Skin of body (tissue), 2 donors: ENCODE data around the gene HYAL4. TPM values are rescaled to one million over a fixed set of nuclear protein-coding genes. Genes with fewer than 3 reads are reported as not detected.

Experiments used
- DNase-seq: peaks from one replicate; lab custom pipeline; 2025; lab: John Stamatoyannopoulos, UW
- total RNA-seq: library from RNA; depleted of rRNA; stranded (reverse); fragments of >200 nt; gene quantifications from one replicate; pipeline ENCODE4 v1.2.3, GENCODE V29; 2014

The HYAL4 gene
- total RNA-seq, 1 donor from 2014 or later = not detected

DNA sequence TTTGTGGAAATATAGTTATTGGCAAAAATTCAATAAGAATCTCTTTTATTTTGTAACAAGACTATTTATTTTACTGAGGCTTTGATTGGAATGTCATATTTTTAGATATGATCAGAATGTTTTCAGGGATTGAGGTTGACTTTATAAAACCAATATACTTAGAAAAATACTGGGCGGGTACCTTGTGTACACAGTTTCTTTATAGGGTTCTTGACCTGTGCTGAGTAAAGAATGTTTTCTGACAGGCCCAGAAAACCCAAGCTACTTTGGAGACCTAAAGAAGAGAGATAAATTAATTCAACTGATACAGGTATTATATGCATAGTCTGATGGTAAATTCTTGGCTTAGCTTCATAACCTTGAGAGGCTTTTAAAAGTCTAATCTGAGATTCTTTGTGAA is 56.1 kb downstream of the HYAL4 start:
- DNase-seq = no peak

DNA sequence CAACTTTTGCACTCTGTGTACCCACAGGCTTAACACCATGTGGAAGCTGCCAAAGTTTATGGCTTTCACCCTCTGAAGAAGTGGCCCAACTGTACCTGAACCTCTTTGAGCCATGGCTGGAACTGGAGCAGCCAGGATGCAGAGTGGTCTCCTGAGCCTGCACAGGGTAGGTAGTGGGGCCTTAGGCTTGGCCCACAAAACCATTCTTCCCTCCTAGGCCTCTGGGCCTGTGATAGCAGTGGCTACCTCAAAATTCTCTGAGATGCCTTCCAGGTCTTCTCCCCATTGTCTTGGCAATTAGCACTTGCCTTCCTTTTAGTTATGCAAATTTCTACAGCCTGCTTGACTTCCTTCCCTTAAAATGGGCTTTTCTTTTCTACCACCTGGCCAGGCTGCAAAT is 60.7 kb downstream of the HYAL4 start:
- no peak for DNase-seq

DNA sequence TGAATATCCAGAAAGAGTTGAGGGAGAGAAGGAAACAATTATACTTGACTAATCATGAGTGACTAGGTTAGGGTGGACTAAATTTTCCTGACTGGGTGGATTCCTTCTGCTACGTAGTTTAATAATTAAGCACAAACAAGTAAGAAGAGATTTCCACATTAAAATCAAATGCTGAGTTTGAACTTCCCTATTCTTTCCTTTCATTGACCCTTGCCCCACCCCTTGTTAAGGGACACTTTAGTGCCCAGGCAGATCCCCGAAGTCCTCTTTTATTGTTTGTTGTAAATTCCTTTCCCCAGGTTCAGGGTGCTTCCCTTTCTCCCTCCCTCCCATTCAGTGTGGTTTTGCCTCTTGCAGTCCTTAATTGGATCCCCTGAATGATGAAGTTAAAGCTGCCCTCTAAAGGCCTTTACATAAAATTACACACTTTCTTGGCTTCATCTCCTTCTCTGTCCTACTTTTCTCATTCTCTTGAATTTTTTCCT is 71.3 kb downstream of the HYAL4 start:
- DNase-seq = no peak

DNA sequence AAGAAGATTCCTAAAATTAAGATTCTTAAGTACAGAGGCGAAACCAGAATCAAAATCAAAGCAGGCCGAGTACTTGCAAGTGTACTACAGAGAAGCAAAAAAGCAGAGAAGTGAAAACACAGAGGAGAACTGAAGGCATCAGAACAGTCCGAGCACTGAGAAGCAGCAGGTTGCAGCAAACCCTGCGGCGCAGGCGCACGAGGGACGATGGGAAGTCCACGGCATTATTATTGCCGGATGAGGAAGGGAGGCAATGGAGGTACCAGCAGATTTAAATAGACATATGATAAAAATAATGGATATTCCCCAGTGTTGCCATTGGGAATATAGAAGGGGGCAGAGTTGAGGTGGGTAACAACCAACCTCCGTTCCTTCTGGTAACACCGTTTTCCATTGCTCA is 72.9 kb downstream of the HYAL4 start:
- no peak for DNase-seq

DNA sequence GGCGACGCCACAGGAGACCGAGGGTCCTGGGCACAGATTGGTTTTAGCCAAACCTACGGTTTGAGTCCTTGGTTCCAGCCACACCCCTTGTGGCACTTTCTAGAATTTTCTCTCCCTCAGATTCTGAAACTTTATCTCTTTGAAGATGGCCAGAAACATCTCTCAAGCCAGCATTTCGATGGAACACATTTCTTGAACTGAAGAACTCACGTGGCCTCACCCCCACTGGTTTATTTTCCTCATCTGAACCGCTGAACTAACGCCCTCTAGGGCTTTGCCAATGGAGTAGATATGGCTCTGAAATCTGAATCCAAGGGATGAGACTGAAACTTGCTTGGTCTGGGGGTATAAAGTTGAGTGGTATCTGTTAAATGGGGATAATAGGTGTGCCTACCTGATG is 73.3 kb downstream of the HYAL4 start:
- DNase-seq = no peak

DNA sequence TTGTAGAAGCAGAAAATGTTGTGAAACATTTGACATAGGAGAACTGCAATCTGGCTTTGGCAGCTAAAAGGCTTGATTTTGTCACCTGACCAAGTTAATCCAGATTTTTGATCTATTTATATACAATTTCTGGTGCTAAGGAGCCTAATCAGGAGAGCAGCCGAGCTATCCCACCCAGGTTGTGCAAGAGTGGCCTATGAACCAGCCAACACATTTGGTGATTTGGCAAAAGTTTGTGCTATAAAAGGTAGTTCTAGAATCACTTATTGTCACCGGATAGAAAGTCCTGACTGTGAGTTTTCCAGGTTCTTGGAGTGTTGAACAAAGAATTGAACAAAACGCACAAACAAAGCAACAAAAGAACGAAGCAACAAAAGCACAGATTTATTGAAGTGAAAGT is 78.6 kb downstream of the HYAL4 start:
- DNase-seq = no peak

DNA sequence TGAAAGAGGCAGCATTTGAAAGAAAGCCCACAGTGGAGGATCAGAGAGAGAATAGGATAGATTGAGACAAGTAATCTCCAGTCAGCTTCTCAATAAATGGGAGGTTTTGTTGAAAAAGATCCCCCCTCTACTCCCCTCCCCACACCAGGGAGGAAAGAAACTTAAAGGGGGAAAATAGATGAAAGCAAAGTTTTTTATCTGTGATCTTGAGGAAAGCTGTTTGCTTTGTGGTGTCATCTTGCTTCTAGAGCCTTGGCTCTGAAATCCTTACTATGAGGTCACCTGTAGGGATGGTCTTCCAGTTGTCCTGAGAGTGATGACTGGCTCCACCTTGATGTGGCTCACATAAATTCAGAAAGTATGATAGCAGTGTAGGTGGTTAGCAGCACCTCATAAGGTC is 80.0 kb downstream of the HYAL4 start, which contains the start of gene SPAM1:
Gene SPAM1 (plus strand): TSS at position 301 of the 400 bp plus-strand sequence. CDS start 28,330 bp downstream, outside the sequence.
- no peak for DNase-seq

Other genes starting within 250 kb of the HYAL4 start
- gene ASB15, start 243.3 kb upstream of the HYAL4 start, total RNA-seq = 0.59 TPM
- 16.2 TPM for gene LMOD2, start 189.3 kb upstream of the HYAL4 start, total RNA-seq
- gene WASL, start 96.2 kb upstream of the HYAL4 start, total RNA-seq = 26.1 TPM
- gene SPAM1, start 80.1 kb downstream of the HYAL4 start, total RNA-seq = not detected
- not detected for gene TMEM229A, start 187.9 kb downstream of the HYAL4 start, total RNA-seq